Measurements from ENCODE around the gene POC1B. TPM values are rescaled to one million over a fixed set of nuclear protein-coding genes. Genes with fewer than 3 reads are reported as not detected.

The POC1B gene
- total RNA-seq, 1 donor = 19.3 TPM

- no peak for DNase-seq (ENCODE audit: low read depth)
- no peak overlapping the region for H3K4me3 ChIP-seq (ENCODE audit: low read depth, low read length)
- TF ChIP-seq CTCF (IDR thresholded peaks at IDR 0.05; ENCODE audit: insufficient read depth, low read length) = no peak
Observed at GRCh38 chr12:89386138-89386537, 139.7 kb downstream of the POC1B start.

DNA sequence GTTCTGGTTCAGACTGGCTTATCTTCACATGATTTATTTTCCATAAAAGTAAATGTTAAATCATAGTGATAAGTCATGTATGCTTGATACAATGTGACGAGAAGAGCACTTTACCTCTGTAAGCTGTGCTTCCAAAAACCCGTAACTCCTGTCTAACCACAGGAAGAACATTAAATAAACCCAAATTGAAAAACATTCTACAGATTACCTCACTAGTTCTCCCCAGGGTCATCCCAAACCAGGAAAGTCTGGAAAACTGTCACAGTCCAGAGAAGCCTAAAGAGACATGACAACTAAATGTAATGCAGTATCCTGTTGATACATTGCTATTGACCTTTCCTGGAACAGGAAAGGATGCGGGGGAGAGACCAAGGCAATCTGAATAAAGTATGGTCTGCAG lies 141.0 kb downstream of the POC1B start:
- TF ChIP-seq CTCF (IDR thresholded peaks at IDR 0.05; ENCODE audit: insufficient read depth, low read length) = no peak
- no peak for DNase-seq (ENCODE audit: low read depth)
- H3K4me3 ChIP-seq (ENCODE audit: low read depth, low read length) = no peak overlapping the region

DNA sequence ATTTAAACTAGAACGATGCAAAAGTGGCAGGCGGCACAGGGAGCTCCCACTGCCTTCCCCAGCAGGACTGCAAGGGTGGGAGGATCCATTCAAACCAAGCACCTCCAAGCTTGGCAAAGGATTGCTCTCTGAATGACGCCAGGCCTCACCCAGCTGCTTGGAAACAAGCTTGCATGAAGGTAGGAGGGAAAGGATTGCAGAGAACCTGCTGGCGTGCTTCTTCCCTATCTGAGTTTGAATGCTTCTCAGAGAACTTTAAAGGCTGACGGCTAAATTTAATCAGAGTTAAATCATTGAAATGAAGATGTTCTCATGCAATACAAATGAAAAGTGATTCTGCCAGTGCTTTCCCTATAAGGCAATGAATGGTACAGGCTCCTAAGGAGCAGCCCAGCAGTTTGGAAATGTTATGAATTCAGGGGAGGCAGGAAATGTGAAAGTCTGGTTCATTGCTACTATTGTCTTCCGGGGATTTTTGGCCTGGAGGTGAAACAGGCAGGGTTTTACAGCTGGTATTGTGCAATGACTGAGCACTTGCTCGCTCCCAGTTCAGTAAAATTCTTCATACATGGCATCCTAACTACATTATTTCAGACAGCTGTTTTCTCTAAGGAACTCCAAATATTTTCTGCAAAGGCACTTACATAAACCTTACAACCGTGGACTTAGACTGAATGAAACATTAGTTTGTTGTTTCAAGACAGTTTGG lies 141.6 kb downstream of the POC1B start:
- DNase-seq (ENCODE audit: low read depth) = peak; percentile 98
- no peak for TF ChIP-seq CTCF (IDR thresholded peaks at IDR 0.05; ENCODE audit: insufficient read depth, low read length)
- H3K4me3 ChIP-seq (ENCODE audit: low read depth, low read length) = no peak overlapping the region

DNA sequence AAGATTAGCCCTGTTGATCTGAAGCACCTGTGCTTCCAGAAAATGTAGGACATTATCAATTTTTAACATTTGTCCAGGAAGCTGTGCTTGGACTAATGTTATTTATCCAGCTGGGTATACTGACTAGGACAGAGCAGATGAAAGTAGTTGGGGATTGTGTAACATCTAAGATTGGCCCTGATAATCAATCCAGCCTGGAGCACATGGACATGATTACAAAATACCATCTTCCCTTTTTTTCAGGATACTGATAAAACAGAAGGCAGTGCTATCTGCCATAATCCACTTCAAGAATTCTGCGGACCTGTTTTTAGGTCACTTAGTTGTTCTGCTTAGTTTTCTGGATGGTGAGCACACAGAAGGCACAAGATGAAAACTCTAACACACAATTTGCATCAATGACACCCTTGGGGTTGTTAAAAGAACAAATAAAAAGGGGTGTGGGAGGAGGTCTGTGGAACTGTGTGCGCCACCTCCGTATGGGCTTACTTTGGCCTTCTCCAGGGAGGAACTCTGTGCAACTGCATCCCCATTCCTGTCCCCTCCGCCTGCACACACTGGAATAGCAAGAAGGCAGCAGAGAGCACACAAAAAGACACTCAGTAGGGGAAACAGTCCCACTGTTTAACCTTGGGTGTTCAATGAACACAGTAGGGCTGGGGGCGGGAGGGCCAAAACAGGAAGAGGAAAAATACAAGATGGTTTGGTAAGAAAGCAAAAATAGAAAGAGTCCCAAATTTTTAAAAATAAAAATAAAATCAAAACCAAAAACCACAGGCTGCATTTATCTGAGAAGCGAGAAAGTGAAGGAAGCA lies 142.4 kb downstream of the POC1B start:
- DNase-seq (ENCODE audit: low read depth) = peak; percentile 55
- no peak overlapping the region for H3K4me3 ChIP-seq (ENCODE audit: low read depth, low read length)
- TF ChIP-seq CTCF (IDR thresholded peaks at IDR 0.05; ENCODE audit: insufficient read depth, low read length) = no peak

GRCh38 chr12:89382328-89382727 lies 143.5 kb downstream of the POC1B start:
- no peak for TF ChIP-seq CTCF (IDR thresholded peaks at IDR 0.05; ENCODE audit: insufficient read depth, low read length)
- no peak for DNase-seq (ENCODE audit: low read depth)
- H3K4me3 ChIP-seq (ENCODE audit: low read depth, low read length) = no peak overlapping the region

DNA sequence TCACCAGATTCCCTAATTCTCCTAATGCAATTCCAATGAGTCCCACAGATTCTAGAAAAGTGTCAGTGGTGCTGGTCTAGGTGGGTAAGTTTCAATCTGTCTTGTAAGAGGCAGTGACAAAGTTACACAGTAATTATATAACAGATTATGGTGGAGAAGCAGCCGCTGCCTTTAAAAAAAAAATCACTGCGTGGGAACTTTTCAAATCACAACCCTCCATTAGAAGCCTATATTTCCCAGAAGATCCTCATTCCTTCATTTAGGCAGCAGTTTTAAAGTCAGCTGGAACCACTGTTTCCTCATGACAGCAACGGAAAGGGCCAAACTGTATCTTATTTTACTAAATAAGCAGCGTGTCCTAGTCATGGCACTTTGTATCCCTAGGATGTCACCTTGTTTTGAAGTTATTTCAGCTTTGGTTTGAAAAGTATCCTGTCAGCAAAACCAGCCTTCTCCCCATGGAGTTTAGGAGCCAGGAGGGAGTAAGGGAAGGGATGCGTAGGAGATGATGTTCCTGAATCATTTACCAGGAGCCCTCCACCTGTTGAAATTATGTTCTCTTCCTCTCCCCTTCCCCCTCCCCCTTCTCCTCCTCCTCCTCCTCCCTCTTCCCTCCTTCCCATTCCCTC lies 145.9 kb downstream of the POC1B start:
- no peak for TF ChIP-seq CTCF (IDR thresholded peaks at IDR 0.05; ENCODE audit: insufficient read depth, low read length)
- H3K4me3 ChIP-seq (ENCODE audit: low read depth, low read length) = no peak overlapping the region
- DNase-seq (ENCODE audit: low read depth) = no peak

All from fibroblast of the aortic adventitia (primary cell).